Measurements from ENCODE around the gene PLEKHA1.

GRCh38 chr10:122424059-122424458, 49.6 kb downstream of the PLEKHA1 start:
- TF ChIP-seq POLR2AphosphoS5 (IDR thresholded peaks at IDR 0.05; ENCODE audit: low read depth, low read length) (no peak), TAF1 (IDR thresholded peaks at IDR 0.05; ENCODE audit: borderline replicate concordance, insufficient read depth, low read length) (no peak), SIN3A (IDR thresholded peaks at IDR 0.05; ENCODE audit: borderline replicate concordance, insufficient read depth, low read length) (no peak), FOXP2 (optimal IDR thresholded peaks at IDR 0.05; ENCODE audit: borderline replicate concordance, extremely low read depth, extremely low read length, insufficient read depth) (no peak), REST (IDR thresholded peaks at IDR 0.05; ENCODE audit: insufficient read depth in 1 of 2, low read depth in 2 of 2, low read length in 2 of 2) (no peak)

All from PFSK-1 (cell line).